Activated CD8-positive, alpha-beta T cell treated with anti-CD3 and anti-CD28 coated beads, Interleukin-2, amount 10 ng/mL, durations not matched to agents 7 days and 5 days (primary cell): ENCODE data around the gene SIVA1. TPM values are rescaled to one million over a fixed set of nuclear protein-coding genes. Genes with fewer than 3 reads are reported as not detected.

Source experiments
- ATAC-seq: fragments of 150-1000 bp; cut with Tn5 transposase; one replicate; pipeline ENCODE4 v1.10.0; 2021; ENCODE audit warnings: moderate library complexity
- CTCF ChIA-PET: fragments of 350-600 bp; sonication (Branson Sonifier 250); formaldehyde crosslinking; loops from one replicate; lab custom pipeline; 2021; ENCODE audit warnings: antibody characterized with exemption; lab: Charles Lee
- POLR2A ChIA-PET: fragments of 350-600 bp; sonication (Branson Sonifier 250); formaldehyde crosslinking; loops from one replicate; lab custom pipeline; 2021; ENCODE audit warnings: antibody characterized with exemption; lab: Charles Lee
- DNase-seq: peaks from one replicate; pipeline ENCODE4 v3.0.0-alpha.2; 2020
- H3K27ac Mint-ChIP-seq: one replicate; pipeline ENCODE4 v1.8.0; 2021; ENCODE audit warnings: mild to moderate bottlenecking, mixed read lengths
- H3K27me3 Mint-ChIP-seq: one replicate; pipeline ENCODE4 v1.8.0; 2021; ENCODE audit warnings: low read depth, mixed read lengths
- H3K36me3 Mint-ChIP-seq: one replicate; pipeline ENCODE4 v1.8.0; 2021; ENCODE audit warnings: low read depth, mixed read lengths
- H3K4me1 Mint-ChIP-seq: one replicate; pipeline ENCODE4 v1.8.0; 2021; ENCODE audit warnings: low read depth, mixed read lengths
- H3K4me3 Mint-ChIP-seq: one replicate; pipeline ENCODE4 v1.8.0; 2021; ENCODE audit warnings: mild to moderate bottlenecking, mixed read lengths
- H3K9me3 Mint-ChIP-seq: one replicate; pipeline ENCODE4 v1.8.0; 2022; ENCODE audit warnings: mixed read lengths; ENCODE audit not compliant: insufficient read depth
- total RNA-seq, 2 experiments: library from RNA; stranded (reverse); gene quantifications; one replicate each; pipeline ENCODE4 v1.2.3, GENCODE V29; 2021

SIVA1 gene
- total RNA-seq, 2 experiments from 2014 or later, result 175 to 186 TPM

DNA sequence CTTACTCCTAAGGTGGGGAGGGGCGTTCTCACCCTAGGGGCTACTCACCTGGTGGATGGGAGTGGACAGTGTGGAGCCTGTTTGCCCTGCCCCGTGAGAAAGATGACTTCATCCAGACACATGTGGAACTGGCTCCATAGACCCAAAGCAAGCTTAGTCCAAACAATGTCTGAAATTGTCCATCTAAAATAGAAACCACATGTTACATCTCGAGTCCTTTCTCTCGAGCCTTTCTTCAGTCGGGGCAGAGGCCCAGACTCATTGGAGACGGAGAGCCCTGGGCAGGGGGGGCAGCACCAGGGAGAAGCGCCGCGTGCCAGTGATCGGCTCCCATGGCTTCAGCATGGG, 4.3 kb downstream of the SIVA1 start:
- peak overlapping the region; percentile 95 for H3K27ac Mint-ChIP-seq
- ChIA-PET POLR2A (interaction anchor here (0.8 kb wide), 1 partner anchor 10 kb away, joined by 3 read pairs; no protein-coding TSS in a partner anchor), CTCF (interaction anchor here (0.8 to 2.9 kb wide), 3 partner anchors 10 to 68 kb away, joined by 4 to 17 read pairs (median 6); no protein-coding TSS in a partner anchor)
- H3K9me3 Mint-ChIP-seq, result no peaks in the 10 kb centered on the region
- H3K4me3 Mint-ChIP-seq, result peak overlapping the region; percentile 49
- peaks cover 56% of the 10 kb centered on the region for H3K4me1 Mint-ChIP-seq
- ATAC-seq (no peak), DNase-seq (no peak)
- no peaks in the 10 kb centered on the region for H3K27me3 Mint-ChIP-seq
- H3K36me3 Mint-ChIP-seq, result peaks cover 61% of the 10 kb centered on the region

DNA sequence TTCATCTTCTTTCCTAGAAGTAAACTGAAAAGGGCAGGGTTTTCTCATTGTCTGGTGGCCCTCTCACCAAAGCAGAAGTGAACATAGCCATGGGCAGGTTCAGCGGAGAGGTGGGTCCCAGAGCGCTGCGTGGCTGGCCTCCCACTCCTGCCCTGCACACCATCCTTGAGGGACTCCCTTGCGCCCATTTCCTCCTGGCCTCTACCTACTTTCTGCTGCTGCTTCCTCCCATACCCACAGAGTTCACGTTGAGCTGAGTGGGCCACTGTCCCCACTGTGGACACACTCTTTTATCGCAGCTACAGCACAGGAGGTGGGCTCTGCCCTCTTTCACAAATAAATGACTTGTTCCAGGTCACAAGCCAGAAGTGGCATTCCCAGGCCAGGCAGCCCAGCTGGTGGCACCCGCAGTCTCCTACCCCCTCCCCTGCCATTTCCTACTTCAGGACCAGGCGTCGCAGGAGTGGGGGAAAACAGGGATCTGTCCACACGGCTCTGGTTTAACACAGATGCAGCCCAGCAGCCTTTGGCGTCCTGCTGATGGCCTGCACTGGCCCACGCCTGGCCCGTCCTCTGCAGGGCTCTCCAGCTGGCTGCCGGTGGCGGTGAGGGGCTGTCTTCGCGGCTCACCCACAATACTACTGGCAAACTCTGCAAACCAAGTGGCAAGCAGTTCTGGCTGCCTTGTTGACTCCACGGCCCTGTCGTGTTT, 4.9 kb downstream of the SIVA1 start:
- H3K27me3 Mint-ChIP-seq, result no peaks in the 10 kb centered on the region
- POLR2A ChIA-PET, result no interaction called here
- ATAC-seq (no peak), DNase-seq (no peak)
- CTCF ChIA-PET, result interaction anchor here (1.0 to 2.9 kb wide), 3 partner anchors 9 to 11 kb away, joined by 4 to 17 read pairs (median 6); no protein-coding TSS in a partner anchor
- peaks cover 64% of the 10 kb centered on the region for H3K36me3 Mint-ChIP-seq
- H3K9me3 Mint-ChIP-seq, result no peaks in the 10 kb centered on the region
- peak overlapping the region; percentile 95 for H3K27ac Mint-ChIP-seq
- H3K4me1 Mint-ChIP-seq, result peaks cover 56% of the 10 kb centered on the region
- H3K4me3 Mint-ChIP-seq, result no peak overlapping the region

DNA sequence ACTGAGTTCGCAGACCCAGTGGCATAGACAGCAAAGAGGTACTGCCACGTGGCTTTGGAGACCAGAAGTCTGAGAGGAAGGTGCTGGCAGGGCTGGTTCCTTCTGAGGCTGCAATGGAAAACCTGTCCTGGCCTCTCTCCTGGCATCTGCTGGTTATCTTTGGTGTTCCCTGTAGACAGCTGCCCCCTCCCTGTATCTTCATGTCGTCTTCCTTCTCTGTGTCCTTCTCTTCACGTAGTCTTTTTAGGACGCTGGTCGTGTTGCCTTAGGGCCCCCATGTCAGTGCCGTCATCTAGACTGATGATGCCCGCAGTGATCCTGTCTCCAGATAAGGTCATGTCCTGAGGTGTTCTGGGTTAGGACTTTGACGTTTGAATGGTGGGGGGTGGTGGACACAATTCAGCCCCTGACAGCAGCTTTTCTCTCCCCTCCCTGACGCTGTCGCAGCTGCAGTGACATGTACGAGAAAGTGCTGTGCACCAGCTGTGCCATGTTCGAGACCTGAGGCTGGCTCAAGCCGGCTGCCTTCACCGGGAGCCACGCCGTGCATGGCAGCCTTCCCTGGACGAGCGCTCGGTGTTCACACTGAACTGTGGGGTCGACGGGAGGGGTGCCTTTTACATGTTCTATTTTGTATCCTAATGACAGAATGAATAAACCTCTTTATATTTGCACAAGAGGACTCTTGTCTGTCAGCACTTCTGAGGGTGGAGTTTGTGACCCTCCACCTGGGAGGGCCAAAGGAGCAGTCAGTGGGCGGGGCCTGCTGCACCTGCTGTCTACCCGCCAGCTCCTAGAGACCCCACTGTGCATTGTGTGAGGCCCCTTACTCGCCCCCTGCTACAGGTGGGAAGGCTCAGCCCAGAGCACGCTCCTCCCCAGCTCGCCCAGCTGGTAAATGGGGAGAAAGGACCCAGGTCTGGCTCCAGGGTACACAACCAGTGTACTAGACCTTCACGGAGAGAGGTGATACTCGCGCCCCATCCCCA, 6.3 kb downstream of the SIVA1 start:
- ChIA-PET CTCF (interaction anchor here (1.0 to 2.2 kb wide), 2 partner anchors 8 to 9 kb away, joined by 4 to 8 read pairs; no protein-coding TSS in a partner anchor), POLR2A (no interaction called here)
- Mint-ChIP-seq H3K27me3 (no peaks in the 10 kb centered on the region), H3K9me3 (no peaks in the 10 kb centered on the region), H3K4me3 (no peak overlapping the region), H3K36me3 (peaks cover 56% of the 10 kb centered on the region), H3K27ac (peak overlapping the region; percentile 32), H3K4me1 (peaks cover 49% of the 10 kb centered on the region)
- no peak for ATAC-seq
- no peak for DNase-seq

- Mint-ChIP-seq H3K4me3 (no peak overlapping the region), H3K27me3 (no peaks in the 10 kb centered on the region), H3K27ac (no peak overlapping the region), H3K36me3 (peaks cover 20% of the 10 kb centered on the region), H3K9me3 (no peaks in the 10 kb centered on the region), H3K4me1 (peaks cover 6% of the 10 kb centered on the region)
- DNase-seq, result no peak
- ChIA-PET CTCF (interaction anchor here (0.9 to 6.6 kb wide), 3 partner anchors 11 to 62 kb away, joined by 3 to 78 read pairs (median 9); no protein-coding TSS in a partner anchor), POLR2A (interaction anchor here (0.6 to 0.7 kb wide), 2 partner anchors 87 to 176 kb away, joined by 3 read pairs; no protein-coding TSS in a partner anchor)
- no peak for ATAC-seq
Measured at GRCh38 chr14:104765517-104765916, 12.6 kb downstream of the SIVA1 start.

DNA sequence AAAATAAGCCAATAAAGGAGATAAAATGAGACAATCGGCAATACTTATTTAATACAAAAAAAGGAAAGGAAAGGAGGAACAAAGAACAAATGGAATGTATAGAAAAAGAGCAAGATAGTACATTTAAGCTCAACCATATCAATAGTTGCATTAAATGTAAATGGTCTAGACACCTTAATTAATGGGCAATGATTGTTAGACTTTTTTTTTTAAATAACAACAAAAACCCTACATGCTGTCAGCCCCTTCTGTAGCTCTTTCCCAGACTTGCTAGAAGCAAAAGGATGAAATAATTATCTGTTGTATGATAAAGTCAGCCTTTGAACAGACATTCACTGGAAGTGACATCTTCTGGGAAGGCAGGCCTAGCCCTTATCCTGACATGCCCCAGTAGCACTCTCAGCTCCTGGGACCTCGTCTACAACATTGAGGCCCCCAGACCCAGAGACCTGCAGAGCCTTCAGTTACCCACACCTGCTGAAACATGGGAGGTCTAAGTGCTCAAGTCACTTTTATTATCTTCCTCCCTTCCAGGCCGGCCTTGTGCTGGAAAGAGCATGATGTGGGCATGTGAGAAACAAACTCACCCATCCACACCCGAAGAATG, 13.4 kb downstream of the SIVA1 start:
- no peak overlapping the region for H3K27ac Mint-ChIP-seq
- ChIA-PET CTCF (interaction anchor here (0.9 to 6.6 kb wide), 7 partner anchors 8 to 61 kb away, joined by 3 to 78 read pairs (median 4); partner anchors contain the start of gene SIVA1), POLR2A (interaction anchor here (0.7 kb wide), 1 partner anchor 86 kb away, joined by 3 read pairs; no protein-coding TSS in a partner anchor)
- H3K27me3 Mint-ChIP-seq, result no peaks in the 10 kb centered on the region
- DNase-seq, result no peak
- H3K9me3 Mint-ChIP-seq, result no peaks in the 10 kb centered on the region
- H3K4me1 Mint-ChIP-seq, result peaks cover 6% of the 10 kb centered on the region
- peaks cover 26% of the 10 kb centered on the region for H3K36me3 Mint-ChIP-seq
- no peak for ATAC-seq
- H3K4me3 Mint-ChIP-seq, result no peak overlapping the region

DNA sequence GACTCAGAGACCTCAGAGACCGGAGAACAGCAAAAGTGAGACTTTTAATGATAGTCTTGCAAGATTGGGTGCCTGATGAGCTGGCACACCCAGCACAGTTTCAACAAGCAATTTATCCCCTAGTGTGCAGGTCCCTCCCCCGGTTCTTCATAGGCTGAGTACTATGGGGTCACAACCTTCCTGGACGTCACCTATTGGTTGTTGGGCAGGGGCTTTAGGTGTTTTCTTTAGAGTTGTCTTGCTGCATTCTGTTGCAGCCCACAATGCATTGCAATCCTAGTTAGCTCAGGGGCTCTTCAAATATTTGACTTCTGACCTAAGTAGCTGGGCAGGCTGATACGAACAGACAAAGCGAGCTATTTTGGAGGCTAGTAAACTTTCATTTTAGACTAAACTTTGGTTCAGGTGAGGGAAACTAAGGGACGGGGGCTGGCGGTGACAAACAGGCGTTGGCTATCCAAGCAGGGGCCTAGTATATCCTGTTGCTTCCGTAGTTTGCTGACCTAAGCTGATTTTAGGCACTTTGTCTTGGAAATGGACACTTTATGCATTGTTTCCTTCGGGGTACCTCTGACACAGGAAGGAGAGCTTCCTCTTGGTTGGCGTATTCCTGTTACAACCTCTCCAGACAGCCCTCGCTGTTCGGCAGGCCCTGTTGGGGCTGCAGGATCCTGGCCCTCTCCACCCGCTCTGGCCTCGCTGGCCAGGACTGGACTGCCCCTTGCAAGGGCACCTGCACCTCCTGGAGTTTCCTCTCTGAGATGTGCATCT, 14.1 kb downstream of the SIVA1 start:
- ChIA-PET POLR2A (interaction anchor here (1.1 kb wide), 1 partner anchor 10 kb away, joined by 3 read pairs; no protein-coding TSS in a partner anchor), CTCF (interaction anchor here (0.8 to 6.6 kb wide), 8 partner anchors 8 to 320 kb away, joined by 3 to 78 read pairs (median 4); partner anchors contain the start of gene SIVA1)
- ATAC-seq (no peak), DNase-seq (no peak)
- Mint-ChIP-seq H3K27ac (no peak overlapping the region), H3K4me3 (no peak overlapping the region), H3K9me3 (no peaks in the 10 kb centered on the region), H3K4me1 (peaks cover 6% of the 10 kb centered on the region), H3K27me3 (no peaks in the 10 kb centered on the region), H3K36me3 (peaks cover 32% of the 10 kb centered on the region)

GRCh38 chr14:104767634-104767918, 14.6 kb downstream of the SIVA1 start:
- Mint-ChIP-seq H3K27ac (no peak overlapping the region), H3K9me3 (no peaks in the 10 kb centered on the region), H3K4me3 (no peak overlapping the region), H3K36me3 (peaks cover 33% of the 10 kb centered on the region), H3K4me1 (peaks cover 6% of the 10 kb centered on the region), H3K27me3 (no peaks in the 10 kb centered on the region)
- POLR2A ChIA-PET, result interaction anchor here (1.1 kb wide), 1 partner anchor 11 kb away, joined by 3 read pairs; no protein-coding TSS in a partner anchor
- CTCF ChIA-PET, result interaction anchor here (0.8 to 6.6 kb wide), 5 partner anchors 10 to 319 kb away, joined by 3 to 78 read pairs (median 6); partner anchors contain the start of gene SIVA1
- no peak for ATAC-seq
- no peak for DNase-seq

GRCh38 chr14:104768437-104769323, 15.7 kb downstream of the SIVA1 start:
- H3K27ac Mint-ChIP-seq, result peak overlapping the region; percentile 52
- H3K4me3 Mint-ChIP-seq, result no peak overlapping the region
- H3K27me3 Mint-ChIP-seq, result no peaks in the 10 kb centered on the region
- peaks cover 34% of the 10 kb centered on the region for H3K36me3 Mint-ChIP-seq
- CTCF ChIA-PET, result interaction anchor here (0.6 to 6.6 kb wide), 19 partner anchors 9 to 85 kb away, joined by 3 to 78 read pairs (median 4); partner anchors contain the start of gene SIVA1
- DNase-seq, result peak; percentile 94
- POLR2A ChIA-PET, result interaction anchor here (0.9 to 1.2 kb wide), 3 partner anchors 14 to 57 kb away, joined by 3 to 6 read pairs (median 4); partner anchors contain the start of gene SIVA1
- peak; percentile 93 for ATAC-seq
- no peaks in the 10 kb centered on the region for H3K9me3 Mint-ChIP-seq
- peaks cover 6% of the 10 kb centered on the region for H3K4me1 Mint-ChIP-seq

DNA sequence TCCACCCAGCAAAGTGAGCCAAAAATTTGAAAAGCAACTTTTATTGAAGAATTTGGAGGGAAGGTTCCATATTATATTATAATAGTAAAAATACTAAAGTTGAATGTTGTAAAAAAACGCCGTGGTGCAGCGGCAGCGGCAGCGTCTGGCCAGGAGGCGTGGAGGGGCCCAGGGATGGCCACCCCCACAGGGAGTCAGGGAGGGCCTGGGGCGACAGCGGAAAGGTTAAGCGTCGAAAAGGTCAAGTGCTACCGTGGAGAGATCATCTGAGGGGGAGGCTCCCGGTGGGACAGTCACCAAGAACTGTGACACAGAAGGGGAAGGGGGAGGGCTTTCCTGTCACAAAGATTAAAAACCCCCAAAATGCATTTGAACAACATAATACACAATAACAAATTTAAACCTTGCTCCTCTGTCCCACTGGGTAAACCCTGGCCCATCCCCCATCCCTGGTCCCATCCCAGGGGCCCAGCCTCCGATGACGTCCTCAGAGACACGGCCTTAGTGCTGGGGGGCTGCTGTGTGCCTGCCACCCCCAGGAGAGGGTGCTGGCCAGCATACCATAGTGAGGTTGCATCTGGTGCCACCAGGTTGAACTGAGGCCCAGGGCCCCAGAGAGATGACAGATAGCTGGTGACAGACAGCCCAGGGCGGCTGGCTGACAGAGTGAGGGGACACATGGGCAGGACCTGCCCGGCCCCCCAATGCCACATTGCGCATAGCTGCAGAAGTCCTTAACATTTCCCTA, 16.6 kb downstream of the SIVA1 start:
- ATAC-seq, result no peak
- H3K9me3 Mint-ChIP-seq, result no peaks in the 10 kb centered on the region
- peaks cover 37% of the 10 kb centered on the region for H3K36me3 Mint-ChIP-seq
- no peak for DNase-seq
- H3K27ac Mint-ChIP-seq, result peak overlapping the region; percentile 54
- peaks cover 6% of the 10 kb centered on the region for H3K4me1 Mint-ChIP-seq
- H3K4me3 Mint-ChIP-seq, result no peak overlapping the region
- ChIA-PET POLR2A (interaction anchor here (1.0 to 1.2 kb wide), 2 partner anchors 31 to 56 kb away, joined by 3 to 4 read pairs; partner anchors contain the start of gene ZBTB42), CTCF (interaction anchor here (1.0 to 6.6 kb wide), 17 partner anchors 10 to 86 kb away, joined by 3 to 78 read pairs (median 6); partner anchors contain the start of genes ADSS1 and SIVA1)
- H3K27me3 Mint-ChIP-seq, result no peaks in the 10 kb centered on the region
